CD14-positive monocyte (primary cell): ENCODE data around the gene CDK19. TPM values are rescaled to one million over a fixed set of nuclear protein-coding genes. Genes with fewer than 3 reads are reported as not detected.

Experiments
- DNase-seq, 3 donors: peaks; one replicate each; pipeline ENCODE4 v3.0.0-alpha.2; 2011 to 2022
- H2AFZ ChIP-seq: 2 replicates; pipeline ENCODE4 v1.6.0; 2012; ENCODE audit warnings: mild to moderate bottlenecking, low read depth, low read length, inconsistent platforms; ENCODE audit not compliant: insufficient read depth, poor library complexity, severe bottlenecking
- H3K27ac ChIP-seq, 2 donors: 1 replicate in 1 of 2; 2 replicates in 1 of 2; pipeline ENCODE4 v1.5.1; 2012 to 2013; ENCODE audit warnings: low read length in 2 of 2, control low read depth in 1 of 2, inconsistent platforms in 1 of 2, low read depth in 1 of 2, mild to moderate bottlenecking in 1 of 2
- H3K27me3 ChIP-seq, 2 donors: one replicate each; pipeline versions ENCODE4 v1.6.0 to v1.6.1; 2011 to 2013; ENCODE audit warnings: low read length in 2 of 2; ENCODE audit not compliant: control insufficient read depth in 2 of 2, insufficient read depth in 2 of 2
- H3K36me3 ChIP-seq, 2 donors: replicated peaks in 1 of 2; 1 replicate in 1 of 2; 2 replicates in 1 of 2; pipeline versions ENCODE4 v1.5.1 to v1.6.1; 2012 to 2013; ENCODE audit warnings: low read length in 2 of 2, control low read depth in 1 of 2, inconsistent platforms in 1 of 2, mild to moderate bottlenecking in 1 of 2; ENCODE audit not compliant: insufficient read depth in 2 of 2, control insufficient read depth in 1 of 2
- H3K4me1 ChIP-seq, 2 donors: 1 replicate in 1 of 2; 2 replicates in 1 of 2; pipeline versions ENCODE4 v1.5.1 to v1.6.1; 2012 to 2013; ENCODE audit warnings: low read length in 2 of 2, control low read depth in 1 of 2, inconsistent platforms in 1 of 2, mild to moderate bottlenecking in 1 of 2, moderate library complexity in 1 of 2; ENCODE audit not compliant: insufficient read depth in 2 of 2, control insufficient read depth in 1 of 2
- H3K4me2 ChIP-seq: replicated peaks from 2 replicates; pipeline ENCODE3; 2012; ENCODE audit warnings: low read length, moderate library complexity, mild to moderate bottlenecking; ENCODE audit not compliant: poor library complexity, severe bottlenecking; ENCODE audit errors: extremely low read depth
- H3K4me3 ChIP-seq, 3 experiments: fragments of 200-600 bp in 1 of 3; sonication (generic) in 1 of 3; replicated peaks in 1 of 3; 1 replicate in 2 of 3; 2 replicates in 1 of 3; pipeline ENCODE4 v1.5.1; 2011 to 2013; ENCODE audit warnings: low read length in 3 of 3, mild to moderate bottlenecking in 3 of 3, control low read depth in 2 of 3, low read depth in 2 of 3, inconsistent platforms in 1 of 3, moderate library complexity in 1 of 3
- H3K79me2 ChIP-seq: 2 replicates; pipeline ENCODE4 v1.6.0; 2012; ENCODE audit warnings: mild to moderate bottlenecking, control low read depth, inconsistent platforms, low read length, moderate library complexity; ENCODE audit not compliant: insufficient read depth
- H3K9ac ChIP-seq: 2 replicates; pipeline ENCODE4 v1.6.0; 2017; ENCODE audit warnings: low read length, mild to moderate bottlenecking; ENCODE audit not compliant: insufficient read depth, poor library complexity, severe bottlenecking
- H3K9me3 ChIP-seq, 2 donors: replicated peaks in 1 of 2; 1 replicate in 1 of 2; 2 replicates in 1 of 2; pipeline versions ENCODE4 v1.5.1 to v1.6.1; 2012 to 2013; ENCODE audit warnings: low read length in 2 of 2, control low read depth in 1 of 2; ENCODE audit not compliant: control insufficient read depth in 1 of 2, insufficient read depth in 1 of 2
- H4K20me1 ChIP-seq: 2 replicates; pipeline ENCODE4 v1.6.0; 2012; ENCODE audit warnings: mild to moderate bottlenecking, low read length, control low read depth, moderate library complexity; ENCODE audit not compliant: insufficient read depth
- H3K27ac Mint-ChIP-seq, 7 donors: one replicate each; pipeline ENCODE4 v1.8.0; 2020; ENCODE audit warnings: mild to moderate bottlenecking in 7 of 7, mixed read lengths in 7 of 7, moderate library complexity in 6 of 7, inconsistent platforms in 2 of 7
- H3K27me3 Mint-ChIP-seq, 3 donors: one replicate each; pipeline ENCODE4 v1.8.0; 2021 to 2022; ENCODE audit warnings: low read depth in 3 of 3, mild to moderate bottlenecking in 3 of 3, mixed read lengths in 3 of 3, moderate library complexity in 3 of 3, inconsistent platforms in 1 of 3
- H3K36me3 Mint-ChIP-seq, 2 donors: one replicate each; pipeline ENCODE4 v1.8.0; 2020; ENCODE audit warnings: mixed read lengths in 2 of 2, inconsistent platforms in 1 of 2, mild to moderate bottlenecking in 1 of 2
- H3K4me1 Mint-ChIP-seq: one replicate; pipeline ENCODE4 v1.8.0; 2020; ENCODE audit warnings: mild to moderate bottlenecking, mixed read lengths
- H3K4me3 Mint-ChIP-seq, 2 donors: one replicate each; pipeline ENCODE4 v1.8.0; 2020; ENCODE audit warnings: mild to moderate bottlenecking in 2 of 2, mixed read lengths in 2 of 2, moderate library complexity in 1 of 2
- H3K9me3 Mint-ChIP-seq, 7 donors: one replicate each; pipeline ENCODE4 v1.8.0; 2020 to 2022; ENCODE audit warnings: mixed read lengths in 7 of 7, mild to moderate bottlenecking in 6 of 7, moderate library complexity in 6 of 7, inconsistent platforms in 2 of 7
- WGBS: methylation state at CpG from one replicate; pipeline ENCODE4 v1.1.5; 2013; ENCODE audit warnings: missing lambda C conversion rate; ENCODE audit not compliant: insufficient coverage; 5-methylcytosine and 5-hydroxymethylcytosine counted together
- intact Hi-C, 2 donors: fragments of 100-400 bp; cut with micrococcal nuclease; formaldehyde crosslinking; loops; one replicate each; pipeline versions ENCODE4 v1.15.0 to v1.15.1; 2023
- polyA plus RNA-seq, 3 donors: library from polyadenylated mRNA; depleted of rRNA in 1 of 3; unstranded in 2 of 3; stranded (reverse) in 1 of 3; fragments of 300-500 nt in 2 of 3; fragments of >200 nt in 1 of 3; fragmentation: Illumina TruSeq in 2 of 3; gene quantifications; 1 replicate in 2 of 3; 2 replicates in 1 of 3; pipeline ENCODE4 v1.2.3, GENCODE V29; 2012 to 2021
- TF ChIP-seq, protein P1 (sequence below): fragments of 200-600 bp; IDR thresholded peaks from one replicate; pipeline ENCODE4 v1.8.0; 2022; ENCODE audit warnings: antibody characterized with exemption, mild to moderate bottlenecking

Gene CDK19
- polyA plus RNA-seq, 3 donors = 2.7 to 12.0 (median 3.9) TPM

DNA sequence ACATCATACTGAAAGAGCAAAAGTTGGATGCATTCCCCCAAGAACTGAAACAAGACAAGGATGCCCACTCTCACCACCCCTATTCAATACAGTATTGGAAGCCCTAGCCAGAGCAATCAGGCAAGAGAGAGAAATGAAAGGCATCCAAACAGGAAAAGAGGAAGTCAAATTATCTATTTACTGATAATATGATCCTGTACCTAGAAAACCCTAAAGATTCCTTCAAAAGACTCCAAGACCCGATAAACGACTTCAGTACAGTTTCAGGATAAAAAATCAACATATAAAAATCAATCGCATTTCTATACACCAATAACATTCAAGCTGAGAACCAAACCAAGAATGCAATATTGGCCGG is 14.5 kb downstream of the CDK19 start:
- TF ChIP-seq, protein P1, sequence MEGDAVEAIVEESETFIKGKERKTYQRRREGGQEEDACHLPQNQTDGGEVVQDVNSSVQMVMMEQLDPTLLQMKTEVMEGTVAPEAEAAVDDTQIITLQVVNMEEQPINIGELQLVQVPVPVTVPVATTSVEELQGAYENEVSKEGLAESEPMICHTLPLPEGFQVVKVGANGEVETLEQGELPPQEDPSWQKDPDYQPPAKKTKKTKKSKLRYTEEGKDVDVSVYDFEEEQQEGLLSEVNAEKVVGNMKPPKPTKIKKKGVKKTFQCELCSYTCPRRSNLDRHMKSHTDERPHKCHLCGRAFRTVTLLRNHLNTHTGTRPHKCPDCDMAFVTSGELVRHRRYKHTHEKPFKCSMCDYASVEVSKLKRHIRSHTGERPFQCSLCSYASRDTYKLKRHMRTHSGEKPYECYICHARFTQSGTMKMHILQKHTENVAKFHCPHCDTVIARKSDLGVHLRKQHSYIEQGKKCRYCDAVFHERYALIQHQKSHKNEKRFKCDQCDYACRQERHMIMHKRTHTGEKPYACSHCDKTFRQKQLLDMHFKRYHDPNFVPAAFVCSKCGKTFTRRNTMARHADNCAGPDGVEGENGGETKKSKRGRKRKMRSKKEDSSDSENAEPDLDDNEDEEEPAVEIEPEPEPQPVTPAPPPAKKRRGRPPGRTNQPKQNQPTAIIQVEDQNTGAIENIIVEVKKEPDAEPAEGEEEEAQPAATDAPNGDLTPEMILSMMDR = no peak
- H3K4me3 Mint-ChIP-seq = no peak overlapping the region

GRCh38 chr6:110800196-110800838 is 15.0 kb downstream of the CDK19 start:
- WGBS = no CpG with 5 or more reads among the region's 5 CpGs
- no peak overlapping the region for H2AFZ ChIP-seq
- H3K9me3 ChIP-seq = no peaks in the 10 kb centered on the region
- Mint-ChIP-seq H3K27me3 (peaks cover 0 to 5% (median 0%) of the 10 kb centered on the region in 3 donors), H3K27ac (peak overlapping the region in 3 of 7 donors; percentile 6 to 57 (median 53)), H3K36me3 (peaks cover 0 to 7% of the 10 kb centered on the region in 2 donors), H3K4me3 (no peak overlapping the region), H3K4me1 (peaks cover 34% of the 10 kb centered on the region), H3K9me3 (peaks cover 0 to 3% (median 0%) of the 10 kb centered on the region in 7 donors)
- no peaks in the 10 kb centered on the region for H3K27me3 ChIP-seq
- H3K4me3 ChIP-seq = no peak overlapping the region
- H4K20me1 ChIP-seq = peaks cover 41% of the 10 kb centered on the region
- intact Hi-C loops = no loop called here
- H3K27ac ChIP-seq = no peak overlapping the region
- no peak overlapping the region for H3K4me2 ChIP-seq
- no peak overlapping the region for H3K9ac ChIP-seq
- peaks cover 0 to 4% of the 10 kb centered on the region in 2 donors for H3K36me3 ChIP-seq
- DNase-seq = no peak
- TF ChIP-seq, protein P1 = no peak
- H3K4me1 ChIP-seq = peaks cover 19 to 21% of the 10 kb centered on the region in 2 donors
- peaks cover 98% of the 10 kb centered on the region for H3K79me2 ChIP-seq

More for the DNA sequence above, 14.5 kb downstream of the CDK19 start:
- Histone ChIP-seq H3K4me1 (peaks cover 21 to 22% of the 10 kb centered on the region in 2 donors), H3K9ac (no peak overlapping the region), H3K4me3 (no peak overlapping the region), H3K27ac (no peak overlapping the region), H2AFZ (no peak overlapping the region), H3K4me2 (no peak overlapping the region), H4K20me1 (peaks cover 42% of the 10 kb centered on the region), H3K9me3 (no peaks in the 10 kb centered on the region), H3K27me3 (no peaks in the 10 kb centered on the region), H3K79me2 (peaks cover 98% of the 10 kb centered on the region), H3K36me3 (peaks cover 0 to 4% of the 10 kb centered on the region in 2 donors)
- no CpG with 5 or more reads among the region's 4 CpGs for WGBS
- Mint-ChIP-seq H3K27me3 (peaks cover 0 to 5% (median 0%) of the 10 kb centered on the region in 3 donors), H3K9me3 (peaks cover 0 to 3% (median 0%) of the 10 kb centered on the region in 7 donors), H3K4me1 (peaks cover 35% of the 10 kb centered on the region), H3K36me3 (peaks cover 0 to 7% of the 10 kb centered on the region in 2 donors), H3K27ac (peak overlapping the region in 1 of 7 donors; percentile 57)
- intact Hi-C loops = no loop called here
- no peak for DNase-seq
